ENCODE data around the gene ACTR6. TPM values are rescaled to one million over a fixed set of nuclear protein-coding genes. Genes with fewer than 3 reads are reported as not detected.

The ACTR6 gene
- total RNA-seq, 1 experiment from 2014 or later, result 34.9 TPM

GRCh38 chr12:100171248-100171647, 29.4 kb upstream of the ACTR6 start:
- no peak overlapping the region for H4K91ac ChIP-seq (ENCODE audit: insufficient read length, low read depth, low read length)
- no peak overlapping the region for H3K56ac ChIP-seq (ENCODE audit: insufficient read length, low read depth, low read length)
- H3K4me2 ChIP-seq (ENCODE audit: insufficient read depth, insufficient read length, low read length), result no peak overlapping the region
- H3K14ac ChIP-seq (ENCODE audit: insufficient read depth, low read length), result no peak overlapping the region
- no peak overlapping the region for H2BK120ac ChIP-seq (ENCODE audit: low read depth, low read length, poor library complexity, severe bottlenecking)
- H3K27me3 ChIP-seq (ENCODE audit: insufficient read depth, low read length), result no peaks in the 10 kb centered on the region
- no peak overlapping the region for H2BK15ac ChIP-seq (ENCODE audit: low read depth, low read length)
- Mint-ChIP-seq H3K4me1 (peaks cover 15 to 16% of the 10 kb centered on the region in 2 experiments), H3K27ac (no peak overlapping the region; a peak in 1 of 7 replicates), H3K36me3 (ENCODE audit: insufficient read depth in 1 of 3, low read depth in 3 of 3) (peaks cover 12 to 35% (median 20%) of the 10 kb centered on the region in 3 experiments), H3K9me3 (no peaks in the 10 kb centered on the region), H3K4me3 (no peak overlapping the region), H3K27me3 (ENCODE audit: low read depth) (no peaks in the 10 kb centered on the region)
- no peak overlapping the region for H3K18ac ChIP-seq (ENCODE audit: insufficient read length, low read depth, low read length)
- H3K27ac ChIP-seq (ENCODE audit: insufficient read length, low read depth, low read length), result no peak overlapping the region
- H2BK5ac ChIP-seq (ENCODE audit: insufficient read length, low read length), result no peak overlapping the region
- no peaks in the 10 kb centered on the region for H3K4me1 ChIP-seq (ENCODE audit: insufficient read depth, low read length)
- no peaks in the 10 kb centered on the region for H3K79me1 ChIP-seq (ENCODE audit: insufficient read depth, low read depth, low read length, poor library complexity, severe bottlenecking)
- no peaks in the 10 kb centered on the region; the same call in 1 of the 2 replicates for H3K79me2 ChIP-seq (ENCODE audit: insufficient read depth, low read length)
- no peak for DNase-seq
- no peak overlapping the region for H3K4ac ChIP-seq (ENCODE audit: low read depth, low read length)
- no peak overlapping the region for H2AK5ac ChIP-seq (ENCODE audit: insufficient read length, low read length)
- H4K8ac ChIP-seq (replicated peaks; ENCODE audit: insufficient read length, low read depth, low read length), result no peak overlapping the region
- TF ChIP-seq CTCF (conservative IDR thresholded peaks at IDR 0.05), result no peak
- H3K9me3 ChIP-seq (ENCODE audit: control insufficient read depth, low read depth, low read length), result no peaks in the 10 kb centered on the region
- H2BK20ac ChIP-seq (ENCODE audit: low read depth, low read length, poor library complexity, severe bottlenecking), result no peak overlapping the region
- H3K23me2 ChIP-seq (ENCODE audit: insufficient read length, low read depth, low read length, poor library complexity, severe bottlenecking), result no peaks in the 10 kb centered on the region
- H3K23ac ChIP-seq (ENCODE audit: insufficient read length, low read depth, low read length), result no peak overlapping the region
- H3K9ac ChIP-seq (ENCODE audit: extremely low read depth, insufficient read length, low read length), result no peak overlapping the region
- H4K5ac ChIP-seq (ENCODE audit: insufficient read length, low read depth, low read length), result no peak overlapping the region
- H3T11ph ChIP-seq (ENCODE audit: low read length), result no peak overlapping the region
- H4K20me1 ChIP-seq (ENCODE audit: control insufficient read depth, insufficient read depth, insufficient read length), result no peaks in the 10 kb centered on the region
- H2AFZ ChIP-seq (ENCODE audit: low read length), result no peak overlapping the region
- no peak overlapping the region for H2BK12ac ChIP-seq (ENCODE audit: insufficient read length, low read depth, low read length)
